H1 (cell line): ENCODE results near the gene RPS6KA5. TPM values are rescaled to one million over a fixed set of nuclear protein-coding genes. Genes with fewer than 3 reads are reported as not detected.

ENCODE experiments used
- CTCF ChIA-PET: fragments of 300-600 bp; sonication (Branson Sonifier 250); formaldehyde crosslinking; loops from one replicate; lab custom pipeline; 2021; ENCODE audit not compliant: partially characterized antibody; lab: Charles Lee
- POLR2A ChIA-PET: fragments of 300-600 bp; sonication (Branson Sonifier 250); formaldehyde crosslinking; loops from one replicate; lab custom pipeline; 2021; ENCODE audit warnings: inconsistent platforms; ENCODE audit not compliant: partially characterized antibody; lab: Charles Lee
- DNase-seq, 2 experiments: peaks; one replicate each; pipeline versions ENCODE4 v3.0.0 to v3.0.0-alpha.2; 2010 to 2022; ENCODE audit warnings: low spot score in 2 of 2, low read depth in 1 of 2, mixed read lengths in 1 of 2
- FAIRE-seq: peaks from 2 replicates; lab custom pipeline; 2011; peaks lifted over from hg19 to GRCh38; lab: Jason Lieb, UNC
- H2AFZ ChIP-seq: 2 replicates; pipeline ENCODE4 v1.8.1; 2012; ENCODE audit warnings: low read length, inconsistent platforms
- H2AK5ac ChIP-seq: 2 replicates; pipeline ENCODE4 v1.6.1; 2013; ENCODE audit warnings: low read depth, low read length
- H2BK120ac ChIP-seq: replicated peaks from 2 replicates; pipeline ENCODE3; 2013; ENCODE audit warnings: low read depth, low read length, inconsistent platforms
- H2BK12ac ChIP-seq: 2 replicates; pipeline ENCODE4 v1.6.1; 2013; ENCODE audit warnings: low read depth, low read length
- H2BK15ac ChIP-seq: 2 replicates; pipeline ENCODE4 v1.6.1; 2013; ENCODE audit warnings: low read length
- H2BK20ac ChIP-seq: 2 replicates; pipeline ENCODE4 v1.6.1; 2013; ENCODE audit warnings: low read length
- H2BK5ac ChIP-seq: 2 replicates; pipeline ENCODE4 v1.6.1; 2013; ENCODE audit warnings: low read depth, low read length
- H3K14ac ChIP-seq: 2 replicates; pipeline ENCODE4 v1.6.1; 2013; ENCODE audit warnings: inconsistent platforms; ENCODE audit not compliant: insufficient read length
- H3K18ac ChIP-seq: 2 replicates; pipeline ENCODE4 v1.6.1; 2013; ENCODE audit warnings: low read length; ENCODE audit errors: extremely low read depth
- H3K23ac ChIP-seq: 2 replicates; pipeline ENCODE4 v1.6.1; 2013; ENCODE audit warnings: inconsistent platforms; ENCODE audit not compliant: insufficient read length
- H3K23me2 ChIP-seq: 2 replicates; pipeline ENCODE4 v1.6.1; 2013; ENCODE audit warnings: low read depth, low read length
- H3K27ac ChIP-seq: 2 replicates; pipeline ENCODE4 v1.6.1; 2011; ENCODE audit warnings: low read depth, low read length, inconsistent platforms
- H3K27me3 ChIP-seq, 4 experiments: replicated peaks in 1 of 4; 1 replicate in 1 of 4; 2 replicates in 3 of 4; pipeline versions ENCODE4 v1.6.1 to v1.8.1; 2011 to 2013; ENCODE audit warnings: low read length in 3 of 4, mild to moderate bottlenecking in 3 of 4, inconsistent platforms in 2 of 4, mixed read lengths in 2 of 4, moderate library complexity in 1 of 4; ENCODE audit not compliant: control insufficient read depth in 3 of 4, insufficient read depth in 3 of 4; ENCODE audit errors: extremely low read depth in 1 of 4
- H3K36me3 ChIP-seq, 4 experiments: 2 replicates each; pipeline versions ENCODE4 v1.6.1 to v1.8.1; 2011 to 2013; ENCODE audit warnings: mild to moderate bottlenecking in 4 of 4, low read length in 3 of 4, moderate library complexity in 2 of 4, control low read depth in 1 of 4, inconsistent platforms in 1 of 4; ENCODE audit not compliant: insufficient read depth in 4 of 4, control insufficient read depth in 2 of 4
- H3K4ac ChIP-seq: replicated peaks from 2 replicates; pipeline ENCODE3; 2013; ENCODE audit warnings: low read length, low read depth, mixed read lengths, inconsistent platforms; ENCODE audit not compliant: insufficient read length
- H3K4me1 ChIP-seq, 4 experiments: replicated peaks in 1 of 4; 1 replicate in 1 of 4; 2 replicates in 3 of 4; pipeline versions ENCODE4 v1.6.1 to v1.8.1; 2011 to 2013; ENCODE audit warnings: low read length in 3 of 4, inconsistent platforms in 2 of 4, mixed read lengths in 1 of 4; ENCODE audit not compliant: insufficient read depth in 4 of 4, control insufficient read depth in 3 of 4
- H3K4me2 ChIP-seq, 2 experiments: 2 replicates each; pipeline versions ENCODE4 v1.6.1 to v1.8.1; 2011 to 2013; ENCODE audit warnings: low read depth in 2 of 2, low read length in 2 of 2, control low read depth in 1 of 2, inconsistent platforms in 1 of 2, mild to moderate bottlenecking in 1 of 2; ENCODE audit not compliant: insufficient read depth in 1 of 2
- H3K4me3 ChIP-seq, 4 experiments: fragments of 200-600, 300-600 bp in 1 of 4; sonication (generic), shearing (Covaris generic), sonication (Bioruptor Twin) in 1 of 4; 2 replicates each; pipeline versions ENCODE4 v1.5.1 to v1.8.1; 2011 to 2016; ENCODE audit warnings: low read length in 4 of 4, low read depth in 3 of 4, control low read depth in 2 of 4, inconsistent platforms in 2 of 4, mild to moderate bottlenecking in 2 of 4, mixed read lengths in 1 of 4, moderate library complexity in 1 of 4; ENCODE audit not compliant: insufficient read depth in 2 of 4; ENCODE audit errors: extremely low read depth in 1 of 4
- H3K56ac ChIP-seq: replicated peaks from 2 replicates; pipeline ENCODE3; 2013; ENCODE audit warnings: low read depth, mild to moderate bottlenecking, mixed read lengths, low read length, inconsistent platforms; ENCODE audit not compliant: insufficient read length
- H3K79me1 ChIP-seq: 2 replicates; pipeline ENCODE4 v1.6.1; 2013; ENCODE audit warnings: low read depth, low read length, control low read depth
- H3K79me2 ChIP-seq, 2 experiments: 2 replicates each; pipeline versions ENCODE4 v1.6.1 to v1.8.1; 2012 to 2013; ENCODE audit warnings: low read length in 2 of 2, mild to moderate bottlenecking in 2 of 2, inconsistent platforms in 1 of 2; ENCODE audit not compliant: insufficient read depth in 2 of 2, control insufficient read depth in 1 of 2
- H3K9ac ChIP-seq, 4 experiments: replicated peaks in 1 of 4; 1 replicate in 1 of 4; 2 replicates in 3 of 4; pipeline versions ENCODE4 v1.6.1 to v1.8.1; 2011 to 2013; ENCODE audit warnings: low read depth in 3 of 4, low read length in 3 of 4, control low read depth in 2 of 4, mild to moderate bottlenecking in 2 of 4, moderate library complexity in 2 of 4, inconsistent platforms in 1 of 4; ENCODE audit errors: extremely low read depth in 1 of 4
- H3K9me3 ChIP-seq, 2 experiments: 2 replicates each; pipeline versions ENCODE4 v1.6.1 to v1.8.1; 2012 to 2013; ENCODE audit warnings: mild to moderate bottlenecking in 2 of 2, moderate library complexity in 2 of 2, control low read depth in 1 of 2, inconsistent platforms in 1 of 2, low read depth in 1 of 2, low read length in 1 of 2, mixed read lengths in 1 of 2; ENCODE audit not compliant: insufficient read depth in 2 of 2
- H4K20me1 ChIP-seq, 2 experiments: replicated peaks in 1 of 2; 2 replicates each; pipeline versions ENCODE3 to v1.8.1; 2011 to 2013; ENCODE audit warnings: inconsistent platforms in 2 of 2, low read length in 2 of 2, mild to moderate bottlenecking in 1 of 2; ENCODE audit not compliant: insufficient read depth in 2 of 2, control insufficient read depth in 1 of 2
- H4K5ac ChIP-seq: 2 replicates; pipeline ENCODE4 v1.6.1; 2013; ENCODE audit warnings: low read length, low read depth, mixed read lengths, inconsistent platforms; ENCODE audit not compliant: insufficient read length
- H4K8ac ChIP-seq: 2 replicates; pipeline ENCODE4 v1.8.0; 2013; ENCODE audit warnings: mild to moderate bottlenecking, moderate library complexity, low read length, inconsistent platforms; ENCODE audit not compliant: insufficient read depth; ENCODE audit errors: extremely low read depth
- H4K91ac ChIP-seq: replicated peaks from 2 replicates; pipeline ENCODE3; 2013; ENCODE audit warnings: low read length, mixed read lengths, inconsistent platforms; ENCODE audit not compliant: insufficient read length
- ASH2L ChIP-seq: fragments of 200-600, 300-600 bp; sonication (generic); IDR thresholded peaks from one replicate; pipeline ENCODE4 v1.7.1; 2017; ENCODE audit warnings: low read length
- CTBP2 ChIP-seq: IDR thresholded peaks from 2 replicates; pipeline ENCODE4 v1.7.0; 2011; ENCODE audit warnings: borderline replicate concordance, mild to moderate bottlenecking, moderate library complexity, mixed read lengths, low read length; ENCODE audit not compliant: insufficient read depth, insufficient read length
- EZH2 ChIP-seq: fragments of 200-600 bp; sonication (generic); IDR thresholded peaks from 2 replicates; pipeline ENCODE4 v1.7.1; 2012; ENCODE audit warnings: low read depth, mild to moderate bottlenecking, moderate library complexity, low read length, inconsistent platforms; ENCODE audit not compliant: severe bottlenecking
- FOSL1 ChIP-seq: IDR thresholded peaks from 2 replicates; pipeline ENCODE4 v1.6.1; 2011; ENCODE audit warnings: mild to moderate bottlenecking, low read depth, low read length, moderate library complexity; ENCODE audit not compliant: insufficient read depth
- HDAC6 ChIP-seq: IDR thresholded peaks from one replicate; pipeline ENCODE4 v1.7.1; 2012; ENCODE audit warnings: low read depth, mild to moderate bottlenecking, inconsistent platforms, low read length, moderate library complexity
- KDM1A ChIP-seq: fragments of 200-600, 300-600 bp; sonication (generic); IDR thresholded peaks from 2 replicates; pipeline ENCODE4 v1.7.1; 2016; ENCODE audit warnings: mild to moderate bottlenecking, low read length, borderline replicate concordance
- POU5F1 ChIP-seq: IDR thresholded peaks from 2 replicates; pipeline ENCODE4 v1.6.1; 2011; ENCODE audit warnings: low read depth, mild to moderate bottlenecking, low read length, moderate library complexity
- RXRA ChIP-seq: IDR thresholded peaks from 2 replicates; pipeline ENCODE4 v1.6.1; 2011; ENCODE audit warnings: low read depth, mild to moderate bottlenecking, low read length, moderate library complexity; ENCODE audit not compliant: insufficient read depth
- SP4 ChIP-seq: IDR thresholded peaks from 2 replicates; pipeline ENCODE4 v1.6.1; 2012; ENCODE audit warnings: low read length, inconsistent platforms
- TAF1 ChIP-seq: IDR thresholded peaks from 2 replicates; pipeline ENCODE4 v1.6.1; 2011; ENCODE audit warnings: mild to moderate bottlenecking, low read depth, low read length
- ZNF274 ChIP-seq: IDR thresholded peaks from 2 replicates; pipeline ENCODE4 v1.7.0; 2012; ENCODE audit warnings: low read length, borderline replicate concordance; ENCODE audit errors: extremely low read depth
- WGBS, 2 experiments: shearing (Covaris generic) in 1 of 2; methylation state at CpG; one replicate each; pipeline versions ENCODE4 v1.1.6 to v1.1.7; 2013 to 2015; ENCODE audit warnings: low lambda C conversion rate in 2 of 2, mixed read lengths in 2 of 2, inconsistent platforms in 1 of 2, low coverage in 1 of 2, missing lambda C conversion rate in 1 of 2; ENCODE audit not compliant: insufficient replicate concordance in 2 of 2, insufficient coverage in 1 of 2, insufficient read length in 1 of 2; ENCODE audit errors: extremely low coverage in 1 of 2, missing lambda C conversion rate in 1 of 2; 5-methylcytosine and 5-hydroxymethylcytosine counted together
- polyA plus RNA-seq, 7 experiments: library from polyadenylated mRNA; depleted of rRNA in 3 of 7; stranded (reverse) in 5 of 7; unstranded in 2 of 7; fragments of >200 nt in 5 of 7; fragments of 200-250 nt in 2 of 7; gene quantifications; 1 replicate in 5 of 7; 2 replicates in 1 of 7; 4 replicates in 1 of 7; pipeline versions ENCODE4 v1.2.1 to v1.2.3, GENCODE V29; 2011 to 2013; ENCODE audit warnings: missing spikeins in 2 of 7, mixed read lengths in 2 of 7
- total RNA-seq: library from RNA; stranded (reverse); fragmentation: NEBNext Ultra II Directional; extraction: Animal tissue kit (Norgen Biotek cat#: 25700); gene quantifications from 2 replicates; pipeline ENCODE4 v1.2.1, GENCODE V29; 2021
- TF ChIP-seq, protein P1 (sequence below): IDR thresholded peaks from 2 replicates; pipeline ENCODE4 v1.6.1; 2011; ENCODE audit warnings: low read depth, mild to moderate bottlenecking, low read length; ENCODE audit not compliant: insufficient read depth
- TF ChIP-seq, protein P2 (sequence below): IDR thresholded peaks from 2 replicates; pipeline ENCODE4 v1.6.1; 2012; ENCODE audit warnings: inconsistent platforms

The RPS6KA5 gene
- total and polyA plus RNA-seq, 2 of the 8 experiments (the other 6 are each of a cell fraction or from before 2014, with no cell fraction given), result 0.85 to 3.1 TPM

GRCh38 chr14:90942511-90942910 is 117.9 kb downstream of the RPS6KA5 start:
- DNase-seq (no peak), FAIRE-seq (no peak)
- H4K20me1 ChIP-seq, result no peaks in the 10 kb centered on the region
- no peak overlapping the region for H3K4me2 ChIP-seq
- no peak overlapping the region for H2AFZ ChIP-seq
- ChIA-PET CTCF (no interaction called here), POLR2A (no interaction called here)
- H4K8ac ChIP-seq, result no peak overlapping the region
- no peak overlapping the region for H3K18ac ChIP-seq
- 89% methylated on average over 2 of the region's 2 CpGs; no CpG with 5 or more reads in 1 of the 2 experiments for WGBS, 2 experiments
- no peak overlapping the region for H3K27ac ChIP-seq
- no peak overlapping the region for H2BK15ac ChIP-seq
- peaks cover 0 to 1% (median 0%) of the 10 kb centered on the region in 4 experiments; a peak in 1 of 7 replicates for H3K27me3 ChIP-seq
- H2AK5ac ChIP-seq, result no peak overlapping the region
- H4K5ac ChIP-seq, result no peak overlapping the region
- H3K4me1 ChIP-seq, result no peaks in the 10 kb centered on the region
- H3K23me2 ChIP-seq, result no peaks in the 10 kb centered on the region
- no peak overlapping the region for H4K91ac ChIP-seq
- H3K4ac ChIP-seq, result no peak overlapping the region
- H3K4me3 ChIP-seq, result no peak overlapping the region
- H3K79me1 ChIP-seq, result no peaks in the 10 kb centered on the region
- H2BK120ac ChIP-seq, result no peak overlapping the region
- no peak overlapping the region for H3K9ac ChIP-seq
- no peak overlapping the region for H2BK5ac ChIP-seq
- H2BK12ac ChIP-seq, result no peak overlapping the region
- no peak overlapping the region for H3K23ac ChIP-seq
- no peak overlapping the region for H3K14ac ChIP-seq
- peaks cover 18 to 19% of the 10 kb centered on the region in 2 experiments for H3K9me3 ChIP-seq
- H3K36me3 ChIP-seq, result no peaks in the 10 kb centered on the region; a peak in 1 of 8 replicates
- H2BK20ac ChIP-seq, result no peak overlapping the region
- H3K56ac ChIP-seq, result no peak overlapping the region
- H3K79me2 ChIP-seq, result no peaks in the 10 kb centered on the region
- TF ChIP-seq SP4 (no peak), FOSL1 (no peak), KDM1A (no peak), ASH2L (no peak), TAF1 (no peak), POU5F1 (no peak), ZNF274 (no peak), EZH2 (no peak), HDAC6 (no peak), RXRA (no peak), CTBP2 (no peak)
- TF ChIP-seq, protein P1, sequence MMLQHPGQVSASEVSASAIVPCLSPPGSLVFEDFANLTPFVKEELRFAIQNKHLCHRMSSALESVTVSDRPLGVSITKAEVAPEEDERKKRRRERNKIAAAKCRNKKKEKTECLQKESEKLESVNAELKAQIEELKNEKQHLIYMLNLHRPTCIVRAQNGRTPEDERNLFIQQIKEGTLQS, result no peak
- TF ChIP-seq, protein P2, sequence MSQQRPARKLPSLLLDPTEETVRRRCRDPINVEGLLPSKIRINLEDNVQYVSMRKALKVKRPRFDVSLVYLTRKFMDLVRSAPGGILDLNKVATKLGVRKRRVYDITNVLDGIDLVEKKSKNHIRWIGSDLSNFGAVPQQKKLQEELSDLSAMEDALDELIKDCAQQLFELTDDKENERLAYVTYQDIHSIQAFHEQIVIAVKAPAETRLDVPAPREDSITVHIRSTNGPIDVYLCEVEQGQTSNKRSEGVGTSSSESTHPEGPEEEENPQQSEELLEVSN, result no peak
